Brain microvascular endothelial cell (primary cell): ENCODE data around the gene PSMD8.
A peak's percentile ranks its signal among the peaks of the same experiment; 100 is the strongest.
"Not testable (repeated sequence)": the region's sequence is repeated elsewhere in the genome, so short reads cannot be mapped to it uniquely, and the experiment has no call there.

Experiments used
- DNase-seq: peaks from one replicate; pipeline ENCODE4 v3.0.0-alpha.2; 2020
- H3K27ac ChIP-seq: fragments of 250-450 bp; sonication (Bioruptor Pico); 2 replicates; pipeline ENCODE4 v1.5.1; 2020; ENCODE audit warnings: mild to moderate bottlenecking, moderate library complexity
- H3K27me3 ChIP-seq: fragments of 250-450 bp; sonication (Bioruptor Pico); replicated peaks from 2 replicates; pipeline ENCODE4 v1.5.1; 2020; ENCODE audit warnings: mild to moderate bottlenecking
- H3K36me3 ChIP-seq: fragments of 250-450 bp; sonication (Bioruptor Pico); replicated peaks from 2 replicates; pipeline ENCODE4 v1.5.1; 2020; ENCODE audit warnings: mild to moderate bottlenecking
- H3K4me3 ChIP-seq: 2 replicates; pipeline ENCODE4 v1.5.1; 2011; ENCODE audit warnings: low read depth, mild to moderate bottlenecking, control low read depth, low read length, moderate library complexity
- in situ Hi-C: cut with HindIII; loops from 2 replicates; pipeline ENCODE4 v1.10.0; 2017; ENCODE audit warnings: low sequenced_read_pairs, low pct_ligation_motif_present
- TF ChIP-seq, protein P1 (sequence below): IDR thresholded peaks from 2 replicates; pipeline ENCODE4 v1.5.1; 2011; ENCODE audit warnings: low read depth, mild to moderate bottlenecking, moderate library complexity, low read length, control low read depth, inconsistent platforms; ENCODE audit errors: missing control alignments

The PSMD8 gene

DNA sequence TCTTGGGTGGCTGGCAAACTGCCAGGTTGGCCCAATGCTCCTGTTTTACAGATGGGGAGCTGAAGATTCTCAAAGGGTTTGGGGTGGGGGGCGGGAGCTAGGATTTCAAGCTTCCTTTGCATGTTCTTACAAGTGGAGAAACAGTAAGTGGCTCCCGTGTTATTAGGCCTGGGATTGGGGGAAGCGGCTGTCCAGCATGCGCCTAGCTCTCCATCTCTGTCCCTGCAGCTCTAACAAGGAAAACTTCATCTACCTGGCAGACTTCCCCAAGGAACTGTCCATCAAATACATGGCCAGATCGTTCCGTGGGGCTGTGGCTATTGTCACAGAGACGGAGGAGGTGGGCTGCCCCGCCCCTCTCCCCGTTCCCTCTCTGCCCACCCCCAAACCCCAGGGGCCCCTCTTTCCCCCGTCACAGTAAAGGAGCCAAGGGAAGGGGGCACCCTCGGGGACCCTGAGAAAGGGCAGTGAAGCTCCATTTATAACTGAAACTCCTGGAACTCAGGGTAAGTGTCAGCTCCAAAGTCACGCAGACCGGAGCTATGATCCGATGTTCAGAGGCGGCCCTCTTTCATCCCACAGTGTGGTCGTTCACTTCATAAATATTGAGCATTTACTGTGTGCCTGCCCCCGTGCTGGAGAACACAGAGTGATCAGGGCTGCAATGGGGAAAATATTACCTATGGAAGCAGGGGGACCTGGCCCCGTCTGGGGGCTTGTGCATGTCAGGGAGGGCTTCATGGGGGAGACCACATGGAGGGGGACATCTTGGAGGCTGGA, 14.9 kb upstream of the PSMD8 start:
- TF ChIP-seq, protein P1, sequence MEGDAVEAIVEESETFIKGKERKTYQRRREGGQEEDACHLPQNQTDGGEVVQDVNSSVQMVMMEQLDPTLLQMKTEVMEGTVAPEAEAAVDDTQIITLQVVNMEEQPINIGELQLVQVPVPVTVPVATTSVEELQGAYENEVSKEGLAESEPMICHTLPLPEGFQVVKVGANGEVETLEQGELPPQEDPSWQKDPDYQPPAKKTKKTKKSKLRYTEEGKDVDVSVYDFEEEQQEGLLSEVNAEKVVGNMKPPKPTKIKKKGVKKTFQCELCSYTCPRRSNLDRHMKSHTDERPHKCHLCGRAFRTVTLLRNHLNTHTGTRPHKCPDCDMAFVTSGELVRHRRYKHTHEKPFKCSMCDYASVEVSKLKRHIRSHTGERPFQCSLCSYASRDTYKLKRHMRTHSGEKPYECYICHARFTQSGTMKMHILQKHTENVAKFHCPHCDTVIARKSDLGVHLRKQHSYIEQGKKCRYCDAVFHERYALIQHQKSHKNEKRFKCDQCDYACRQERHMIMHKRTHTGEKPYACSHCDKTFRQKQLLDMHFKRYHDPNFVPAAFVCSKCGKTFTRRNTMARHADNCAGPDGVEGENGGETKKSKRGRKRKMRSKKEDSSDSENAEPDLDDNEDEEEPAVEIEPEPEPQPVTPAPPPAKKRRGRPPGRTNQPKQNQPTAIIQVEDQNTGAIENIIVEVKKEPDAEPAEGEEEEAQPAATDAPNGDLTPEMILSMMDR: no peak
- in situ Hi-C loops: no loop called here
- DNase-seq: no peak
- H3K27me3 ChIP-seq: peaks cover 18% of the 10 kb centered on the region
- H3K27ac ChIP-seq: no peak overlapping the region
- no peaks in the 10 kb centered on the region for H3K36me3 ChIP-seq
- H3K4me3 ChIP-seq: no peak overlapping the region

DNA sequence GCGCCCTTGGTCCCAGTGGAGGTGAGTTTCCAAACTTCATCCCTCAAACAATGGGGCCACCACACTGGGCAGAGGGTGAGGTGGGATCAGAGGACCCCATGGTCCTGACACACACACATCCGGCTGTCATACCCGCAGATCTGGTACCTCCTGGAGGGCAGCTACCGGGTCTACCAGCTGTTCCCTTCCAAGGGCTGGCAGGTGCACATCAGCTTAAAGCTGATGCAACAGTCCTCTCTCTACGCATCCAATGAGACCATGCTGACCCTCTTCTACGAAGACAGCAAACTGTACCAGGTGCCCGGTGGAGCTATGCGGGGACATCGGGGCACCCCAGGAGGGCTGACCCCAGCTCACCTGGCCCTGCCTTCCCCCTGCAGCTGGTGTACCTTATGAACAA, 14.0 kb upstream of the PSMD8 start:
- Histone ChIP-seq H3K36me3 (no peaks in the 10 kb centered on the region), H3K27ac (no peak overlapping the region), H3K4me3 (no peak overlapping the region), H3K27me3 (peaks cover 18% of the 10 kb centered on the region)
- DNase-seq: no peak
- TF ChIP-seq, protein P1: no peak
- in situ Hi-C loops: no loop called here

GRCh38 chr19:38360839-38361631, 13.3 kb upstream of the PSMD8 start:
- in situ Hi-C loops: no loop called here
- TF ChIP-seq, protein P1: no peak
- DNase-seq: no peak

GRCh38 chr19:38361633-38362075, 12.7 kb upstream of the PSMD8 start:
- Histone ChIP-seq H3K27me3 (peaks cover 18% of the 10 kb centered on the region), H3K36me3 (no peaks in the 10 kb centered on the region), H3K27ac (no peak overlapping the region), H3K4me3 (peak overlapping the region; percentile 62)
- in situ Hi-C loops: no loop called here
- TF ChIP-seq, protein P1: peak; percentile 28
- peak; percentile 59 for DNase-seq

More at GRCh38 chr19:38360839-38361631, 13.3 kb upstream of the PSMD8 start:
- Histone ChIP-seq H3K36me3 (no peaks in the 10 kb centered on the region), H3K27ac (no peak overlapping the region), H3K27me3 (peaks cover 18% of the 10 kb centered on the region), H3K4me3 (peak overlapping the region; percentile 62)

- peak overlapping the region; percentile 62 for H3K4me3 ChIP-seq
- H3K27me3 ChIP-seq: peaks cover 18% of the 10 kb centered on the region
- TF ChIP-seq, protein P1: no peak
These were observed 12.1 kb upstream of the PSMD8 start for GRCh38 chr19:38362076-38362945.

DNA sequence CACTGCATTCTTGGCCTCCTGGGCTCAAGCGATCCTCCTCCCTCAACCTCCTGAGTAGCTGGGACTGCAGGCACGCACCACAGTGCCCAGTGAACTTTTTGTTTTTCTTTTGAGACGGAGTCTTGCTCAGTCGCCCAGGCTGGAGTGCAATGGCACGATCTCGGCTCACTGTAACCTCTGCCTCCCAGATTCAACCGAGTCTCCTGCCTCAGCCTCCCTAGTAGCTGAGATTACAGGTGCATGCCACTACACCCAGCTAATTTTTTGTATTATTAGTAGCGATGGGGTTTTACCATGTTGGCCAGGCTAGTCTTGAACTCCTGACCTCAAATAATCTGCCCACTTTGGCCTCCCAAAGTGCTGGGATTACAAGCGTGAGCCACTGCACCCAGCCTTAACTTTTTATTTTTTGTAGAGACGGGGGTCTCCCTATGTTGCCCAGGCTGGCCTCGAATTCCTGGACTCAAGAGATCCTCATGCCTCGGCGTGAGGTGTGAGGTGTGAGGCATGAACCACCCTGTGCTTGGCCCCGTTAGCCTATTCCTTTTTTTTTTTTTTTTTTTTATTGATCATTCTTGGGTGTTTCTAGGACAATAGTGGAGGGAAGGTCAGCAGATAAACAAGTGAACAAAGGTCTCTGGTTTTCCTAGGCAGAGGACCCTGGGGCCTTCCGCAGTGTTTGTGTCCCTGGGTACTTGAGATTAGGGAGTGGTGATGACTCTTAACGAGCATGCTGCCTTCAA, 11.3 kb upstream of the PSMD8 start:
- H3K36me3 ChIP-seq, in situ Hi-C loops, H3K4me3 ChIP-seq, DNase-seq, H3K27ac ChIP-seq: not testable (repeated sequence)
- H3K27me3 ChIP-seq: peaks cover 18% of the 10 kb centered on the region

More at GRCh38 chr19:38362076-38362945, 12.1 kb upstream of the PSMD8 start:
- Histone ChIP-seq H3K36me3 (no peaks in the 10 kb centered on the region), H3K27ac (no peak overlapping the region)
- DNase-seq: peak; percentile 62
- in situ Hi-C loops: no loop called here
